Fibroblast of gingiva (primary cell): Measurements from ENCODE around the gene TNK1.

Experiments used
- DNase-seq: peaks from one replicate; pipeline ENCODE4 v3.0.0-alpha.2; 2011; ENCODE audit warnings: low read depth

The TNK1 gene

GRCh38 chr17:7411427-7411750 is 30.5 kb downstream of the TNK1 start:
- DNase-seq: no peak

- peak; percentile 66 for DNase-seq
These were observed 32.6 kb downstream of the TNK1 start for GRCh38 chr17:7413346-7413985.

GRCh38 chr17:7414837-7415236 is 33.9 kb downstream of the TNK1 start:
- no peak for DNase-seq

GRCh38 chr17:7415784-7416183 is 34.9 kb downstream of the TNK1 start:
- DNase-seq: no peak

GRCh38 chr17:7416323-7416722 is 35.4 kb downstream of the TNK1 start:
- DNase-seq: no peak

GRCh38 chr17:7417056-7417655 is 36.3 kb downstream of the TNK1 start:
- no peak for DNase-seq

- DNase-seq: no peak
These were observed 37.7 kb downstream of the TNK1 start for GRCh38 chr17:7418472-7419152.

- DNase-seq: no peak
These were observed 39.1 kb downstream of the TNK1 start, which contains the start of gene SPEM1 for GRCh38 chr17:7419819-7420610. Gene SPEM1 (plus strand): TSS chr17:7420324. CDS start chr17:7420385, 61 bp downstream.

GRCh38 chr17:7421186-7421585 is 40.3 kb downstream of the TNK1 start:
- no peak for DNase-seq

- no peak for DNase-seq
These were observed 42.8 kb downstream of the TNK1 start for GRCh38 chr17:7423679-7424078.

GRCh38 chr17:7425316-7425715 is 44.4 kb downstream of the TNK1 start, which contains the start of gene SPEM2:
Gene SPEM2 (plus strand): TSS chr17:7425616. CDS start chr17:7425689, 73 bp downstream.
- no peak for DNase-seq

- DNase-seq: no peak
These were observed 44.9 kb downstream of the TNK1 start for GRCh38 chr17:7425756-7426155.

- DNase-seq: no peak
These were observed 45.4 kb downstream of the TNK1 start for GRCh38 chr17:7426203-7426863.

- DNase-seq: no peak
These were observed 46.1 kb downstream of the TNK1 start for GRCh38 chr17:7426896-7427489.

- no peak for DNase-seq
These were observed 46.7 kb downstream of the TNK1 start for GRCh38 chr17:7427549-7427948.

- no peak for DNase-seq
These were observed 47.7 kb downstream of the TNK1 start, which contains the start of gene SPEM3 for GRCh38 chr17:7428557-7428956. Gene SPEM3 (plus strand): TSS chr17:7428857. CDS start chr17:7428903, 46 bp downstream.

- DNase-seq: no peak
These were observed 48.8 kb downstream of the TNK1 start for GRCh38 chr17:7429722-7430121.

- no peak for DNase-seq
These were observed 50.3 kb downstream of the TNK1 start for GRCh38 chr17:7431231-7431630.

GRCh38 chr17:7432296-7432695 is 51.4 kb downstream of the TNK1 start:
- DNase-seq: no peak

- no peak for DNase-seq
These were observed 55.0 kb downstream of the TNK1 start for GRCh38 chr17:7435676-7436555.
